SK-N-SH (cell line): ENCODE measurements around the gene ATP8A2.

Experiments
- CHD2 ChIP-seq: fragments of 150-350 bp; IDR thresholded peaks from 2 replicates; pipeline ENCODE4 v1.6.1; 2018; ENCODE audit warnings: low read length; ENCODE audit not compliant: partially characterized antibody
- CTCF ChIP-seq: fragments of 200-600 bp; sonication (generic); IDR thresholded peaks from 2 replicates; pipeline ENCODE4 v1.6.1; 2017; ENCODE audit warnings: antibody characterized with exemption, mild to moderate bottlenecking, moderate library complexity
- IRF3 ChIP-seq: fragments of 150-350 bp; IDR thresholded peaks from 2 replicates; pipeline ENCODE4 v1.6.1; 2016; ENCODE audit warnings: mild to moderate bottlenecking, low read depth, low read length
- POLR2AphosphoS5 ChIP-seq: IDR thresholded peaks from 2 replicates; pipeline ENCODE4 v1.6.1; 2012; ENCODE audit warnings: low read depth, low read length
- RAD21 ChIP-seq: IDR thresholded peaks from 2 replicates; pipeline ENCODE4 v1.6.1; 2012; ENCODE audit warnings: mild to moderate bottlenecking, low read length
- USF2 ChIP-seq: fragments of 150-350 bp; IDR thresholded peaks from 2 replicates; pipeline ENCODE4 v1.6.1; 2017; ENCODE audit warnings: antibody characterized with exemption, low read length, low read depth, borderline replicate concordance

GRCh38 chr13:26037302-26037701 is 665.5 kb downstream of the ATP8A2 start:
- TF ChIP-seq POLR2AphosphoS5 (no peak), IRF3 (no peak), CTCF (peak; percentile 36), RAD21 (no peak; the same call in 1 of the 2 replicates), USF2 (no peak), CHD2 (no peak)
